Measurements from ENCODE around the gene ZNF330. TPM values are rescaled to one million over a fixed set of nuclear protein-coding genes. Genes with fewer than 3 reads are reported as not detected.

The ZNF330 gene
- total and polyA plus RNA-seq, 2 of the 8 experiments (the other 6 are each of a cell fraction or from before 2014, with no cell fraction given), result 17.7 to 44.3 TPM

DNA sequence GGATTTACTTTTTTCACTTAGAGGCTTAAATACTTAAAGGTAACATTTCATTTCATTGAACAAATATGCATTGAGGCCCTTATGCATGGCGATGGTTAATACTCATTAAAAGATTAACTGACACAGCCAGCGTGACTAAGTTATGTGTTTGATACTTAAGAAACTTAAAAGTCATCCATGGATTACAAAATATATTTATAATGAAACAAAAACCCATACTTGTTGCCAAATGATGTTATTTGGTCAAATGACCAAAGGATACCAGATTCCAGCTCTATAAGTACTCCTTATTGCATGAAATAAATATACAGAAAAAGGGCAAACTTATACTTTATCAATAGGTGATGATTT lies 26.7 kb downstream of the ZNF330 start:
- no peaks in the 10 kb centered on the region for H3K4me1 ChIP-seq (replicated peaks in 1 of 4; ENCODE audit: control insufficient read depth in 3 of 4, insufficient read depth in 4 of 4, low read length in 3 of 4)
- FAIRE-seq, result no peak
- H2BK120ac ChIP-seq (replicated peaks; ENCODE audit: low read depth, low read length), result no peak overlapping the region
- no peak overlapping the region for H2BK12ac ChIP-seq (ENCODE audit: low read depth, low read length)
- H3K79me1 ChIP-seq (ENCODE audit: low read depth, low read length), result no peaks in the 10 kb centered on the region
- no peak overlapping the region for H2AK5ac ChIP-seq (ENCODE audit: low read depth, low read length)
- no peak overlapping the region for H2AFZ ChIP-seq (ENCODE audit: low read length)
- no peak overlapping the region for H3K4me2 ChIP-seq (ENCODE audit: insufficient read depth in 1 of 2, low read depth in 2 of 2, low read length in 2 of 2)
- no peak overlapping the region for H3K14ac ChIP-seq (ENCODE audit: insufficient read length)
- H3K27me3 ChIP-seq (replicated peaks in 1 of 4; ENCODE audit: control insufficient read depth in 3 of 4, extremely low read depth in 1 of 4, insufficient read depth in 3 of 4, low read length in 3 of 4), result no peaks in the 10 kb centered on the region
- no peak overlapping the region for H3K56ac ChIP-seq (replicated peaks; ENCODE audit: insufficient read length, low read depth, low read length)
- no peak overlapping the region for H3K9ac ChIP-seq (replicated peaks in 1 of 4; ENCODE audit: extremely low read depth in 1 of 4, low read depth in 3 of 4, low read length in 3 of 4)
- H4K91ac ChIP-seq (replicated peaks; ENCODE audit: insufficient read length, low read length), result no peak overlapping the region
- 94% methylated on average over 2 of the region's 2 CpGs; no CpG with 5 or more reads in 1 of the 2 experiments for WGBS, 2 experiments (ENCODE audit: extremely low coverage in 1 of 2, insufficient coverage in 1 of 2, insufficient read length in 1 of 2, insufficient replicate concordance in 2 of 2, low coverage in 1 of 2, low lambda C conversion rate in 2 of 2, missing lambda C conversion rate in 1 of 2)
- no peak overlapping the region for H3K4me3 ChIP-seq (ENCODE audit: extremely low read depth in 1 of 4, insufficient read depth in 2 of 4, low read depth in 3 of 4, low read length in 4 of 4)
- TF ChIP-seq TAF1 (IDR thresholded peaks at IDR 0.05; ENCODE audit: low read depth, low read length) (no peak), ZNF274 (IDR thresholded peaks at IDR 0.05; ENCODE audit: borderline replicate concordance, extremely low read depth, low read length) (no peak), CBX5 (IDR thresholded peaks at IDR 0.05; ENCODE audit: low read depth, low read length) (no peak), E2F6 (IDR thresholded peaks at IDR 0.05) (no peak), CTBP2 (IDR thresholded peaks at IDR 0.05; ENCODE audit: borderline replicate concordance, insufficient read depth, insufficient read length, low read length) (no peak), KDM4A (IDR thresholded peaks at IDR 0.05; ENCODE audit: low read depth, low read length, severe bottlenecking) (no peak), MAX (IDR thresholded peaks at IDR 0.05) (no peak), RFX5 (IDR thresholded peaks at IDR 0.05; ENCODE audit: borderline replicate concordance, low read depth, low read length) (no peak), SIX5 (IDR thresholded peaks at IDR 0.05; ENCODE audit: low read depth, low read length) (no peak), EGR1 (IDR thresholded peaks at IDR 0.05; ENCODE audit: borderline replicate concordance, low read depth, low read length) (no peak), YY1 (IDR thresholded peaks at IDR 0.05; ENCODE audit: low read depth, low read length) (no peak), PHF8 (conservative IDR thresholded peaks at IDR 0.05; ENCODE audit: low read depth, low read length) (no peak)
- H4K5ac ChIP-seq (ENCODE audit: insufficient read length, low read depth, low read length), result no peak overlapping the region
- H2BK20ac ChIP-seq (ENCODE audit: low read length), result no peak overlapping the region
- no peaks in the 10 kb centered on the region for H3K9me3 ChIP-seq (ENCODE audit: insufficient read depth in 2 of 2, low read depth in 1 of 2, low read length in 1 of 2)
- no peaks in the 10 kb centered on the region for H3K36me3 ChIP-seq (ENCODE audit: control insufficient read depth in 2 of 4, insufficient read depth in 4 of 4, low read length in 3 of 4)
- no peak overlapping the region for H2BK5ac ChIP-seq (ENCODE audit: low read depth, low read length)
- no peaks in the 10 kb centered on the region for H4K20me1 ChIP-seq (replicated peaks in 1 of 2; ENCODE audit: control insufficient read depth in 1 of 2, insufficient read depth in 2 of 2, low read length in 2 of 2)
- H4K8ac ChIP-seq (ENCODE audit: extremely low read depth, insufficient read depth, low read length), result no peak overlapping the region
- H2BK15ac ChIP-seq (ENCODE audit: low read length), result no peak overlapping the region
- ChIA-PET CTCF (ENCODE audit: partially characterized antibody) (interaction anchor here (1.5 kb wide), 1 partner anchor 8 kb away, joined by 5 read pairs; no protein-coding TSS in a partner anchor), POLR2A (ENCODE audit: partially characterized antibody) (no interaction called here)
- H3K23me2 ChIP-seq (ENCODE audit: low read depth, low read length), result no peaks in the 10 kb centered on the region
- no peak overlapping the region for H3K23ac ChIP-seq (ENCODE audit: insufficient read length)
- no peak for DNase-seq (ENCODE audit: low read depth in 1 of 2, low spot score in 2 of 2)
- H3K4ac ChIP-seq (replicated peaks; ENCODE audit: insufficient read length, low read depth, low read length), result no peak overlapping the region
- H3K27ac ChIP-seq (ENCODE audit: low read depth, low read length), result no peak overlapping the region
- H3K79me2 ChIP-seq (ENCODE audit: control insufficient read depth in 1 of 2, insufficient read depth in 2 of 2, low read length in 2 of 2), result no peaks in the 10 kb centered on the region
- H3K18ac ChIP-seq (ENCODE audit: extremely low read depth, low read length), result no peak overlapping the region

All from H1 (cell line).